GM12878 (cell line): ENCODE data around the gene PRMT3. TPM values are rescaled to one million over a fixed set of nuclear protein-coding genes. Genes with fewer than 3 reads are reported as not detected.
"Not testable (repeated sequence)": the region's sequence is repeated elsewhere in the genome, so short reads cannot be mapped to it uniquely, and the experiment has no call there.

Experiments used
- ATAC-seq: fragments of 200-7000 bp; cut with Tn5 transposase; 3 replicates; pipeline ENCODE4 v1.9.1; 2020; ENCODE audit warnings: mild to moderate bottlenecking, moderate library complexity
- BruUV-seq: library from RNA; stranded (reverse); fragments of 400-500 nt; replicated peaks from 2 replicates; lab custom pipeline; 2021; lab: Mats Ljungman, UMichigan
- CTCF ChIA-PET: fragments of 300-600 bp; sonication (Branson Sonifier 250); formaldehyde crosslinking; extraction: SDS; loops from one replicate; lab custom pipeline; 2021; ENCODE audit warnings: inconsistent platforms; lab: Yijun Ruan, JAX
- POLR2A ChIA-PET: fragments of 350-600 bp; formaldehyde crosslinking; extraction: SDS; loops from one replicate; lab custom pipeline; 2021; ENCODE audit warnings: inconsistent platforms; lab: Charles Lee
- RAD21 ChIA-PET: fragments of 300-600 bp; sonication (Branson Sonifier 250); formaldehyde crosslinking; loops from one replicate; lab custom pipeline; 2023; ENCODE audit warnings: antibody characterized with exemption; ENCODE audit not compliant: unreplicated experiment; lab: Charles Lee
- SMC1A ChIA-PET: fragments of 300-600 bp; sonication (Branson Sonifier 250); formaldehyde crosslinking; loops from one replicate; lab custom pipeline; 2023; ENCODE audit not compliant: unreplicated experiment, uncharacterized antibody; lab: Charles Lee
- DNase-seq: peaks from one replicate; pipeline ENCODE4 v3.0.0-alpha.2; 2011; ENCODE audit warnings: low read depth, low spot score
- FAIRE-seq: peaks from 3 replicates; lab custom pipeline; 2011; peaks lifted over from hg19 to GRCh38; lab: Jason Lieb, UNC
- H2AFZ ChIP-seq: 2 replicates; pipeline ENCODE4 v1.6.0; 2011; ENCODE audit warnings: low read depth, low read length, control low read depth; ENCODE audit not compliant: control insufficient read depth
- H3K27ac ChIP-seq: 2 replicates; pipeline ENCODE4 v1.5.1; 2011; ENCODE audit warnings: control low read depth; ENCODE audit not compliant: control insufficient read depth, insufficient read depth
- H3K27me3 ChIP-seq, 2 experiments: replicated peaks in 1 of 2; 2 replicates each; pipeline versions ENCODE4 v1.6.0 to v1.6.1; 2011; ENCODE audit warnings: low read length in 1 of 2; ENCODE audit not compliant: control insufficient read depth in 2 of 2, insufficient read depth in 2 of 2
- H3K36me3 ChIP-seq, 2 experiments: 2 replicates each; pipeline ENCODE4 v1.5.1; 2011; ENCODE audit warnings: low read length in 1 of 2; ENCODE audit not compliant: control insufficient read depth in 2 of 2, insufficient read depth in 2 of 2
- H3K4me1 ChIP-seq: 2 replicates; pipeline ENCODE4 v1.6.1; 2011; ENCODE audit warnings: mild to moderate bottlenecking, low read length, moderate library complexity, mixed read lengths; ENCODE audit not compliant: control insufficient read depth, insufficient read depth
- H3K4me2 ChIP-seq: 2 replicates; pipeline ENCODE4 v1.6.0; 2011; ENCODE audit warnings: control low read depth; ENCODE audit not compliant: control insufficient read depth, insufficient read depth
- H3K4me3 ChIP-seq: fragments of 200-600 bp; sonication (generic); 2 replicates; pipeline ENCODE4 v1.5.1; 2016
- H3K79me2 ChIP-seq: 2 replicates; pipeline ENCODE4 v1.6.0; 2011; ENCODE audit warnings: low read length; ENCODE audit not compliant: control insufficient read depth, insufficient read depth
- H3K9ac ChIP-seq: 2 replicates; pipeline ENCODE4 v1.8.0; 2011; ENCODE audit warnings: low read length, control low read depth, mixed read lengths; ENCODE audit not compliant: control insufficient read depth, insufficient read depth
- H3K9me3 ChIP-seq: replicated peaks from 3 replicates; pipeline ENCODE4 v1.5.1; 2011; ENCODE audit warnings: mild to moderate bottlenecking, low read length; ENCODE audit not compliant: control insufficient read depth, insufficient read depth
- H4K20me1 ChIP-seq: 2 replicates; pipeline ENCODE4 v1.6.0; 2011; ENCODE audit not compliant: control insufficient read depth, insufficient read depth
- NFIC ChIP-seq: IDR thresholded peaks from 2 replicates; pipeline ENCODE4 v1.6.1; 2012; ENCODE audit warnings: low read depth, mild to moderate bottlenecking, inconsistent platforms, low read length, moderate library complexity
- NR2F1 ChIP-seq: fragments of 450-650 bp; conservative IDR thresholded peaks from 2 replicates; pipeline ENCODE4 v1.6.1; 2017; ENCODE audit warnings: mild to moderate bottlenecking
- STAT1 ChIP-seq: fragments of 450-650 bp; conservative IDR thresholded peaks from 2 replicates; pipeline ENCODE4 v1.6.1; 2014; ENCODE audit warnings: antibody characterized with exemption, mild to moderate bottlenecking
- SUZ12 ChIP-seq: fragments of 200-600 bp; sonication (generic); IDR thresholded peaks from one replicate; pipeline ENCODE4 v1.6.1; 2018; ENCODE audit warnings: antibody characterized with exemption, mild to moderate bottlenecking; ENCODE audit not compliant: unreplicated experiment
- TAF1 ChIP-seq: IDR thresholded peaks from 2 replicates; pipeline ENCODE4 v1.6.1; 2011; ENCODE audit warnings: mild to moderate bottlenecking, low read depth, low read length, borderline replicate concordance
- ZNF217 ChIP-seq: fragments of 450-650 bp; IDR thresholded peaks from 2 replicates; pipeline ENCODE4 v1.6.1; 2017; ENCODE audit warnings: antibody characterized with exemption, mild to moderate bottlenecking
- ZNF274 ChIP-seq: IDR thresholded peaks from one replicate; pipeline ENCODE4 v1.8.0; 2011; ENCODE audit not compliant: insufficient read length, insufficient read depth
- WGBS: methylation state at CpG from one replicate; pipeline ENCODE4 v1.1.6; 2016; ENCODE audit warnings: low lambda C conversion rate; ENCODE audit not compliant: insufficient replicate concordance, insufficient coverage; ENCODE audit errors: missing lambda C conversion rate; 5-methylcytosine and 5-hydroxymethylcytosine counted together
- in situ Hi-C: fragments of 300-500 bp; cut with MboI; formaldehyde crosslinking; loops from 9 replicates; pipeline ENCODE4 v1.14.3; 2018; ENCODE audit warnings: mixed read lengths
- intact Hi-C: fragments of 100-400 bp; cut with micrococcal nuclease; formaldehyde crosslinking; loops from one replicate; pipeline ENCODE4 v1.14.2; 2022; ENCODE audit not compliant: unreplicated experiment
- polyA plus RNA-seq, 11 experiments: library from polyadenylated mRNA; depleted of rRNA in 4 of 11; unstranded in 6 of 11; stranded (reverse) in 5 of 11; fragments of >200 nt; fragmentation: Nextera tagmentation in 4 of 11; fragmentation: Illumina TruSeq in 1 of 11; extraction: Ambion mirVana in 4 of 11; extraction: Trizol in 1 of 11; gene quantifications; 1 replicate in 1 of 11; 2 replicates in 10 of 11; pipeline versions ENCODE4 v1.2.1 to v1.2.3, GENCODE V29; 2011 to 2016; ENCODE audit warnings: inconsistent platforms in 2 of 11, missing spikeins in 2 of 11, low read depth in 1 of 11
- total RNA-seq, 4 experiments: library from RNA; depleted of rRNA in 3 of 4; stranded (reverse); fragments of >200 nt in 3 of 4; fragmentation: Illumina TruSeq in 1 of 4; extraction: Trizol in 1 of 4; gene quantifications; 2 replicates each; pipeline versions ENCODE4 v1.2.1 to v1.2.3, GENCODE V29; 2013 to 2021
- TF ChIP-seq, protein P1 (sequence below): fragments of 150-350 bp; IDR thresholded peaks from 2 replicates; pipeline ENCODE4 v1.6.1; 2016; ENCODE audit warnings: low read depth, low read length
- TF ChIP-seq, protein P2 (sequence below): fragments of 450-650 bp; IDR thresholded peaks from 2 replicates; pipeline ENCODE4 v1.6.1; 2016; ENCODE audit warnings: mild to moderate bottlenecking

Gene PRMT3
- total and polyA plus RNA-seq, 10 of the 15 experiments (the other 5 are each of a cell fraction or from before 2014, with no cell fraction given) = 13.9 to 52.1 (median 27.7) TPM

GRCh38 chr11:20376162-20376730, 11.3 kb upstream of the PRMT3 start:
- no peaks in the 10 kb centered on the region for H3K4me1 ChIP-seq
- no peak for DNase-seq
- H3K27ac ChIP-seq = no peak overlapping the region
- ATAC-seq = no peak
- ChIA-PET RAD21 (no interaction called here), SMC1A (no interaction called here), CTCF (interaction anchor here (0.6 kb wide), 1 partner anchor 244 kb away, joined by 4 read pairs; no protein-coding TSS in a partner anchor), POLR2A (interaction anchor here (1.0 kb wide), 1 partner anchor 18 kb away, joined by 3 read pairs; no protein-coding TSS in a partner anchor)
- no peak overlapping the region for H3K4me3 ChIP-seq
- in situ Hi-C loops = no loop called here
- no peaks in the 10 kb centered on the region for H4K20me1 ChIP-seq
- H3K4me2 ChIP-seq = no peak overlapping the region
- no peak for FAIRE-seq
- TF ChIP-seq TAF1 = no peak
- TF ChIP-seq, protein P1, sequence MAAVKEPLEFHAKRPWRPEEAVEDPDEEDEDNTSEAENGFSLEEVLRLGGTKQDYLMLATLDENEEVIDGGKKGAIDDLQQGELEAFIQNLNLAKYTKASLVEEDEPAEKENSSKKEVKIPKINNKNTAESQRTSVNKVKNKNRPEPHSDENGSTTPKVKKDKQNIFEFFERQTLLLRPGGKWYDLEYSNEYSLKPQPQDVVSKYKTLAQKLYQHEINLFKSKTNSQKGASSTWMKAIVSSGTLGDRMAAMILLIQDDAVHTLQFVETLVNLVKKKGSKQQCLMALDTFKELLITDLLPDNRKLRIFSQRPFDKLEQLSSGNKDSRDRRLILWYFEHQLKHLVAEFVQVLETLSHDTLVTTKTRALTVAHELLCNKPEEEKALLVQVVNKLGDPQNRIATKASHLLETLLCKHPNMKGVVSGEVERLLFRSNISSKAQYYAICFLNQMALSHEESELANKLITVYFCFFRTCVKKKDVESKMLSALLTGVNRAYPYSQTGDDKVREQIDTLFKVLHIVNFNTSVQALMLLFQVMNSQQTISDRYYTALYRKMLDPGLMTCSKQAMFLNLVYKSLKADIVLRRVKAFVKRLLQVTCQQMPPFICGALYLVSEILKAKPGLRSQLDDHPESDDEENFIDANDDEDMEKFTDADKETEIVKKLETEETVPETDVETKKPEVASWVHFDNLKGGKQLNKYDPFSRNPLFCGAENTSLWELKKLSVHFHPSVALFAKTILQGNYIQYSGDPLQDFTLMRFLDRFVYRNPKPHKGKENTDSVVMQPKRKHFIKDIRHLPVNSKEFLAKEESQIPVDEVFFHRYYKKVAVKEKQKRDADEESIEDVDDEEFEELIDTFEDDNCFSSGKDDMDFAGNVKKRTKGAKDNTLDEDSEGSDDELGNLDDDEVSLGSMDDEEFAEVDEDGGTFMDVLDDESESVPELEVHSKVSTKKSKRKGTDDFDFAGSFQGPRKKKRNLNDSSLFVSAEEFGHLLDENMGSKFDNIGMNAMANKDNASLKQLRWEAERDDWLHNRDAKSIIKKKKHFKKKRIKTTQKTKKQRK = no peak
- TF ChIP-seq ZNF217 = no peak
- TF ChIP-seq, protein P2, sequence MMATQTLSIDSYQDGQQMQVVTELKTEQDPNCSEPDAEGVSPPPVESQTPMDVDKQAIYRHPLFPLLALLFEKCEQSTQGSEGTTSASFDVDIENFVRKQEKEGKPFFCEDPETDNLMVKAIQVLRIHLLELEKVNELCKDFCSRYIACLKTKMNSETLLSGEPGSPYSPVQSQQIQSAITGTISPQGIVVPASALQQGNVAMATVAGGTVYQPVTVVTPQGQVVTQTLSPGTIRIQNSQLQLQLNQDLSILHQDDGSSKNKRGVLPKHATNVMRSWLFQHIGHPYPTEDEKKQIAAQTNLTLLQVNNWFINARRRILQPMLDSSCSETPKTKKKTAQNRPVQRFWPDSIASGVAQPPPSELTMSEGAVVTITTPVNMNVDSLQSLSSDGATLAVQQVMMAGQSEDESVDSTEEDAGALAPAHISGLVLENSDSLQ = no peak
- TF ChIP-seq NFIC = no peak
- no peak for TF ChIP-seq ZNF274
- no peak for TF ChIP-seq SUZ12
- no peak for TF ChIP-seq STAT1
- no peak for TF ChIP-seq NR2F1
- H3K9ac ChIP-seq = no peak overlapping the region
- WGBS = 100% methylated on average over 3 of the region's 3 CpGs
- no peaks in the 10 kb centered on the region for H3K27me3 ChIP-seq
- no TSS peak for BruUV-seq
- no peaks in the 10 kb centered on the region for H3K79me2 ChIP-seq
- no peak overlapping the region for H2AFZ ChIP-seq
- H3K36me3 ChIP-seq = peaks cover 0 to 9% of the 10 kb centered on the region in 2 experiments; a peak in 1 of 4 replicates
- intact Hi-C loops = no loop called here
- H3K9me3 ChIP-seq = no peaks in the 10 kb centered on the region

- H3K79me2 ChIP-seq = peaks cover 22% of the 10 kb centered on the region
- H3K36me3 ChIP-seq, H3K9ac ChIP-seq, RAD21 ChIA-PET, DNase-seq, SMC1A ChIA-PET, H3K4me1 ChIP-seq, POLR2A ChIA-PET, H3K4me3 ChIP-seq, H2AFZ ChIP-seq, H3K27me3 ChIP-seq, H4K20me1 ChIP-seq, in situ Hi-C loops, BruUV-seq, FAIRE-seq, H3K9me3 ChIP-seq, ATAC-seq, H3K27ac ChIP-seq: not testable (repeated sequence)
- H3K4me2 ChIP-seq = 0 out of 2 replicates have a peak overlapping the region, but pooled peaks have one; percentile 78
- WGBS = 86% methylated on average over 15 of the region's 15 CpGs
- intact Hi-C loops = loop anchor here (2.0 kb wide), 1 partner anchor 225 kb away; no protein-coding TSS in a partner anchor
- CTCF ChIA-PET = interaction anchor here (1.1 kb wide), 1 partner anchor 11 kb away, joined by 3 read pairs; no protein-coding TSS in a partner anchor
Measured at GRCh38 chr11:20385996-20386395, 1.5 kb upstream of the PRMT3 start.
